Activated naive CD4-positive, alpha-beta T cell treated with anti-CD3 and anti-CD28 coated beads, Interleukin-2, amount 50 U/mL, for 24 hours (primary cell): ENCODE data around the gene LTB4R.

Experiments
- H3K27ac Mint-ChIP-seq: one replicate; pipeline ENCODE4 v1.8.0; 2021; ENCODE audit warnings: mild to moderate bottlenecking, mixed read lengths
- H3K27me3 Mint-ChIP-seq: one replicate; pipeline ENCODE4 v1.8.0; 2021; ENCODE audit warnings: mixed read lengths
- H3K36me3 Mint-ChIP-seq: one replicate; pipeline ENCODE4 v1.8.0; 2021; ENCODE audit warnings: mixed read lengths
- H3K4me1 Mint-ChIP-seq: one replicate; pipeline ENCODE4 v1.8.0; 2021; ENCODE audit warnings: mixed read lengths
- H3K4me3 Mint-ChIP-seq: one replicate; pipeline ENCODE4 v1.8.0; 2021; ENCODE audit warnings: mild to moderate bottlenecking, mixed read lengths
- H3K9me3 Mint-ChIP-seq: one replicate; pipeline ENCODE4 v1.8.0; 2021; ENCODE audit warnings: mixed read lengths

LTB4R gene

DNA sequence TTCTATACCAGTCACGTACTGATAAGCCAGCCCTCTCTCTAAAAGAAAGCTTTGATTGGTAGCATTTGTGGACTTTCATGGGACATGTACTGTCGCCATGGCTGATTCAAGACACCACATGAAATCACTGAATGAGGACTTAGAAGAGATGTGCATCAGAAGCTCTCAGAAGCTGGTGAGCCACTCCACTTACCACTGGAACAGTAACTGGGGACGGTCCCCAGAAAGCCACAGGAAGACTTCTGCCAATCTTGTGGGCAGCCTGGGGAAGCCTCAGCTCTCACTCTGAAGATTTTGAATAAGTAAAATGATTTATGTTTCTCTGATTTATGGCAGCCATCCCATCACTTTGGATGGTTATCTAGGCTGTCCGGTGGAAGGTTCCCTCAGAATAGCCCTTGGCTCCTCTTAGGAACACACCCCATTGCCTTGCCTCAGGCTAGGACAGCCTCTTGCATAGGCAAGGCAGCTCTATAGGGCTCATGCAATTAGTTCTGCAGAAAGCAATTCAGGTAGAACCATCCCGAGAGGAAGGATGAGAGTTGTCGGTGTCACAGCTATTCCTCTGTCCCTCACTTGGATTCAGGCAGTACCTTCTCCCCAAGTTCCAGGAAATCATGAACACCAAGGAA, 21.5 kb upstream of the LTB4R start:
- no peaks in the 10 kb centered on the region for H3K9me3 Mint-ChIP-seq

DNA sequence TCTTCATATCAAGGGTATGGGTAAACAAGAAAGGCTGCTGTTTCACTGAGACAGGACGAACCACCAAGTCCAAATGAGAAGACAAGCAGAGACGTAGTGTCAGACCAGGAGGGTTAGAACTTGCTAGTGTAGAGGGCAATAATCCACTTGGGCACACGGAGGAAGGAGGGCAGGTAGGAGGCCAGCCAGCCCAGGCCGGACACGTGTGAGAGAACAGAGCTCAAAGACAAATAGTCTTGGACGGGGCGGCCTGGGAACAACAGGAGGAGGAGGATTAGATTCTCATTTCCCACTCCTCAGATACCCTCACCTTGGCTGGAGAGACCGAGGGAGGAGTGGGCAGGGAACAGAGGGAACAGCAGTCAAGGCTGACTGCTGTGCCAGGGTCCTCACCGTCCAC, 20.6 kb upstream of the LTB4R start:
- no peaks in the 10 kb centered on the region for H3K27me3 Mint-ChIP-seq
- peaks cover 13% of the 10 kb centered on the region for H3K4me1 Mint-ChIP-seq
- H3K4me3 Mint-ChIP-seq = no peak overlapping the region
- peaks cover 16% of the 10 kb centered on the region for H3K36me3 Mint-ChIP-seq
- peak overlapping the region; percentile 38 for H3K27ac Mint-ChIP-seq
- no peaks in the 10 kb centered on the region for H3K9me3 Mint-ChIP-seq

More for the DNA sequence above, 21.5 kb upstream of the LTB4R start:
- Mint-ChIP-seq H3K4me1 (peaks cover 13% of the 10 kb centered on the region), H3K4me3 (no peak overlapping the region), H3K27ac (no peak overlapping the region), H3K36me3 (peaks cover 16% of the 10 kb centered on the region), H3K27me3 (no peaks in the 10 kb centered on the region)

DNA sequence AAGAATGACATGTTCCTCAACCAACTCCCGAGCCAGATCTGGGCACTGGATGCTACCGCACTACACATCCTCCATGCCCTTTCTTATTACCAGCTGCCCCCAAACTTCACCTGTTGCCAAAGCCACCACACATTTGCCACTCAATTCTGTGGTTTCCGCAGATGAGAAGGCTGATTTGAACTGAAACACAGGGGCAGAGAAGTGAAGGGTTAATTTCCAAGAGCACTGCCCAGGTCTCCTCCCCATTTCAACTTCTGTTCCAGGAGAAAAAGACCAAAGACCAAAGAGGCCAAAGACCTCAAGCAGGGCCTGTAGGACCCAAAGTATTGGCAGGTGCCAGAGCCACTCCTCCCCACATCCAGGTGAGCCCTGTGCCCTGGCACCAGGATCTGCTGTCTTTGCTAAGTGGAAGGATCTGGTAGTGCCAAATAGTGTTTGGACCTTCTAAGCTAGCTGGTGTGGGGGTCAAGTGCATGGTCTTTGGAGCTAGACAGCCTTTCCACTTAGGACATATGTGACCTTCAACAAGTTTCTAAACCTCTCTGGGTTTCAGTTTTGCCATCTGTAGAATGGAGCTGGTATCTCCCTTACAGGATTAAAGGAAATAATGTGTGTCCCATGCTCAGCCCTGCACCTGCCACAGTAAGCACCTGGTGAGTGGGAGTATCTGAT, 19.7 kb upstream of the LTB4R start:
- Mint-ChIP-seq H3K36me3 (peaks cover 20% of the 10 kb centered on the region), H3K4me3 (no peak overlapping the region), H3K27me3 (no peaks in the 10 kb centered on the region), H3K4me1 (peaks cover 21% of the 10 kb centered on the region), H3K27ac (no peak overlapping the region), H3K9me3 (no peaks in the 10 kb centered on the region)

DNA sequence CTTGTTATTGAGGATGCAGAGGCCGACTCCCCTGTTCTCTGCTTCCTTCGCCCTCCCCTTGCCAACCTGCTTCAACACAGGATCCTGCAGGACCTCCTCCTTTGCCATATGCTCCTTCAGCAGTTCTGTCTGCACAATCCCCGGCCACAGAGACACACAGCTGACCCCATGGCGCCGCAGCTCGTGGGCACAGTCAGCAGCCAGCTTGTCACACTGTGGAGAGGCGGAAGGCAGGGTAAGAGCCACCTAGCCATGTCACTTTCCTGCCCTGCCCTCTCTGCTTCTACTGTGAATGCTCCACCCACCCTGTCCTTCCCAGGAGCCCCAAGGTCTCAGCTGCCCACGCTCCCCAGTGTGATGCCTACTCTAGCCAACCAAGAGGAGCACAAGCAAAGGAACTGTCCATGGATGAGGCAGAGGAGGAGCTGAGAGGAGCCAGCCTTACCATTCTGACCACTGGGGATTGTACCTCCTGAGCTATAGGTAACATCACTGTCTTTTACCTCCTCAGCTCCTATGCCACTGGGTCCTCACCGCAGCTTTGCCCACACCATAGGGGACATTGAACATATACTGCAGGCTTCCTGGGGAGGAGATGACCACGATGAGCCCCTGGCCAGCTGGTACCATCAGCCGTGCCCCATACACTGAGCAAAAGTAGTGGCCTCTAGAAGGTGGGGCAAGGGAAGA, 19.0 kb upstream of the LTB4R start:
- H3K4me1 Mint-ChIP-seq = peaks cover 28% of the 10 kb centered on the region
- no peak overlapping the region for H3K4me3 Mint-ChIP-seq
- H3K27me3 Mint-ChIP-seq = no peaks in the 10 kb centered on the region
- H3K36me3 Mint-ChIP-seq = peaks cover 22% of the 10 kb centered on the region
- no peak overlapping the region for H3K27ac Mint-ChIP-seq
- H3K9me3 Mint-ChIP-seq = no peaks in the 10 kb centered on the region

DNA sequence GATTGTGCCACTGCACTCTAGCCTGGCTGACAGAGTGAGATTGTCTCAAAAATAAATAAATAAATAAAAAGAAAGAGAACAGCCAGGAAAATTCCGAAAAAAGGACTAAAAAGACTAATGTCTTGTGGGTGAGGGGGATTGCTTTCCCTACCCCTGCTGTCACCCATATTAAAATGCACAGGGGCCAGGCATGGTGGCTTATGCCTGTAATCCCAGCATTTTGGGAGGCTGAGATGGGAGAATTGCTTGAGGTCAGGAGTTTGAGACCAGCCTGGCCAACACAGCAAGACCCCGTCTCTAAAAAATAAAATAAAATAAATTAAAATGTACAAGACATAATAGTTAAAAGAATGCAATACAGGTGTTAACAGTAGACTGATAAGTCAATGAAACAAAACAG, 17.8 kb upstream of the LTB4R start:
- Mint-ChIP-seq H3K9me3 (no peaks in the 10 kb centered on the region), H3K4me3 (no peak overlapping the region), H3K4me1 (peaks cover 35% of the 10 kb centered on the region), H3K27ac (no peak overlapping the region), H3K36me3 (peaks cover 22% of the 10 kb centered on the region), H3K27me3 (no peaks in the 10 kb centered on the region)

DNA sequence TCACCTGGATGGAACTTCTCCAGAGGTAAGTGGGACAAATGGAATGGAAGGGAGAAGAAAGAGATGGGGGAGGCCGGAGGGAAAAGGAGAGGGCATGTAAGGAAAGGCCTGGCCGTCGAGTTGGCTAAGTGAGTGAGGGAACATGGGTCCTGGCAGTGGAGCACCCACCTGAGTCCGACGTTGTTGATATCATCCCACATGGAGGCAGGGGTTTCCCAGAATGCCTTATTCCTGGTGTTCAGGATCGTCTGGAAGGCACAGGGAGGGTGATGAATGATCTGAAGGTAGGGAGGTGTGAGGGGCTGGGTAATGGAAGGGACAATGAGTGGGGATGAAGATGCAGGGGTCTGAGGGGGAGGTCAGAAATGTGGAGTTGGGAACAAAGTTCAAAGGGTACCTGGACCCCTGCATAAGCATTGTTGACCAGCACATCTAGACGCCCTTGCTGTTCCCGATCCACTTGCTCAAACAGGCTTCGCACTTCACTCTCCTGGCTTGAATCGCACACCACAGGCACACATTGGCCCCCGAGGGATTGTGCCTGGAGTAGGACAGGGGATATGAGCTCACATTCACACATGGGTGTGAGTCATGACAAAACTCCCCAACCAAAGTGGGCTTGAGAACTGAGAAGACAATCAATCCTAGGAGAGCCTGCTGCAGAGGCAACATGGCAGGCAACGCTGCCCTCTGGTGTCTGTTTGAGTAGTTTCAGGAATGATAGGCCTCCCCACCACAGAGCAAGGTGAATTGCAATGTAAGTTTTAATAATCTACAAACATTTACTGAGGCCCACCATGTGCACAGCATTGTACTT, 14.8 kb upstream of the LTB4R start:
- Mint-ChIP-seq H3K36me3 (peaks cover 12% of the 10 kb centered on the region), H3K9me3 (no peaks in the 10 kb centered on the region), H3K4me3 (peak overlapping the region; percentile 69), H3K4me1 (peaks cover 45% of the 10 kb centered on the region), H3K27me3 (no peaks in the 10 kb centered on the region), H3K27ac (peak overlapping the region; percentile 98)

DNA sequence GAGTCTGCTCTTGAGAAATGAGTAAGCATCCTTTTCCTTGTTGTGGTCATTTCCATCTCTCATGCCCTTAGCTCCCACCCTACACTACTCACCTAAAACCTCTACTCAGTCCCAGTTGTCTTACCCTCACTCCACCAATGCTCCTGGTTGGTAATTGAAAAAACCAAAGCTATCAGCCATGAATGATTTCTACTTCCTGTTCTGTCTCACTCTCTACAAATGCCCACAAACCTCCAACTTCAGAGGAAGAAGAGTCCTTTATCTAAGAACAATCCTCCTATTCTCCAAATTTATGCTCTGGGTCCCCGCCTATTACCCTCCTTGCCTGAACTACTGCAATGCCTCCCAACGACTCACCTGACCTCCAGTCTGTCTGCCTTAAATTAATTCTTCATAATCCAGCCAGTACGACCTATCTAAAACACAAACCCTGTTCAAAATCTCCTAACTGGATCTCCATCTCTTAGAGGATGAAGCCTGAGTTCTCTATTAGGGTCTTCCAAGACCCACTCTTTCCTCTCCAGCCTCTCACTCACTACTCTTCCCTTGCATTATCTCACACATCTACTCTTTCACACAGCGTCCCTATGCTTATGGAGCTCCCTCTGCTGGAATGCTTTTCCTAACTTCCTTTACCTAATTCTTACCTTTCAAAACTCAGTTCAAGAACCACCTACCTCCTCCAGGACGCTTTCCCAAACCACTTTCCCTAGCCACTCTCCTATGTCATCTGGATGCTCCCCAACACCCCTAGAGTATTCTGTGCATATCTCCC, 13.9 kb upstream of the LTB4R start:
- Mint-ChIP-seq H3K4me1 (peaks cover 46% of the 10 kb centered on the region), H3K27me3 (no peaks in the 10 kb centered on the region), H3K36me3 (peaks cover 11% of the 10 kb centered on the region), H3K4me3 (peak overlapping the region; percentile 67), H3K9me3 (no peaks in the 10 kb centered on the region), H3K27ac (peak overlapping the region; percentile 73)

DNA sequence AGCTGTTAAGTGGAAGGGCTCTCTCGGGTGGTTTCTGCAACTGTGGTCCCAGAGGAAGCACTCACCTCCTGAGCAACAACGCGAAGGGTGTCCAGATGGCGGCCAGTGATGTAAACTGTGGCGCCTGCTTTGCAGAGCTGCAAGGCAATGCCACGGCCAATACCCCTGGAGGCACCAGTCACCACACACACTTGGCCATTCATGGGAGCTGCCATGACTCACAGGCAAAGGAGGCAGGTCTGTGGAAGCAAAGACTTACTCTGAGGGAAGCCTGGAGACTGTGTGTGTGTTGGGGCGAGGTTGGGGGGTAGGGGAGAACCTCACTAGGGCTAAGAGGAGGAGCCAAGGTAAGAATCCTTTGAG, 12.4 kb upstream of the LTB4R start:
- peak overlapping the region; percentile 80 for H3K27ac Mint-ChIP-seq
- peaks cover 13% of the 10 kb centered on the region for H3K36me3 Mint-ChIP-seq
- H3K27me3 Mint-ChIP-seq = no peaks in the 10 kb centered on the region
- H3K9me3 Mint-ChIP-seq = no peaks in the 10 kb centered on the region
- peak overlapping the region; percentile 97 for H3K4me3 Mint-ChIP-seq
- peaks cover 46% of the 10 kb centered on the region for H3K4me1 Mint-ChIP-seq

DNA sequence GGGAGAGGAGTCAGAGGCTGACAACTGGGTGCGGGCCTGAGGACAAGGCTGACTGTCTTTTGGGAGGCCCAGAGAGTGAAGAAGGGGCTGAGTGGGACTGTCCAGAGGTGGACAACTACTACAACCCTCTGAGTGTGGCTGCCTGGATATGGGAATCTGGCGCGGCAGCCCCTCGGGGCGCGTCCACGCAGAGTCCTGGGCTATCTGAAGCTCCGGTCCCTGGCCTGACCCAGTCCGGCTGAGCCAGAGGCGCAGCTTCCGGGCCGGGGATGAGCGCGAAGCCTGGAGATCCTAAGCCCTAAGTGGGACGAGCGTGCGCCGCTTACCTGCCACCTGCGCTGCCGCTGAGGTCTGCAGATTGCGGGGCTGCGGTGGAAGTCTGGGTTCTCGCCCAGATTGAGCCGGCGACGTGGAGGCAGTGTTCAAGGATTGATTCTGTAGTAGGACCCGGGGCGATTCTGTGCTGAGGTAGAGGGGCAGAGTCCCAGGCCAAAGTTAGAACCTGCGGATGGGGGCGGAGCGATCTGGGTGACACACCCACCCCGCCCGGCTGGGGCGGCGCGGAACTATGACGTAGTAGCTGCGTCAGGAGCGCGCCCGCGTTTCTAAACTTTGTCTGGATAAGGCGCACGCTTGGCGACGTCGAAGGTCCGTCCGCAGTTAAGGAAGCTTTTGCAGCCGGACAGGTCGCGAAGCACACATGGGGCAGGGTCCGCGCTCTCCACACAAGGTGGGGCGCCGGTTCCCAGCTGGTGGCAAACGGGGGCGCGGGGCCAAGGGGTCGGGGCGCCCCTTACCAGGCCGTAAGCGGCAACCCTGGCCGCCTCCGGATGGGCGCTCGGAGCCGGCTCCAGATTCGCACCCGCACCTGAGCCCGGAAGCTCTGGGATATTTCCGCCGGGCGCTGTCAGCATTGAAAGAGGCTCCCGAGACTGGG, 11.8 kb upstream of the LTB4R start, which contains the start of the genes DHRS1 and NOP9:
Gene DHRS1 (minus strand): TSS at position 526 of the 937 bp plus-strand sequence. CDS start 674 bp downstream, outside the sequence.
Gene NOP9 (plus strand): TSS at position 596 of the 937 bp plus-strand sequence. CDS start 105 bp downstream, at position 701.
- Mint-ChIP-seq H3K4me1 (peaks cover 46% of the 10 kb centered on the region), H3K27me3 (no peaks in the 10 kb centered on the region), H3K27ac (peak within 1 kb of the TSS; percentile 97), H3K9me3 (no peaks in the 10 kb centered on the region), H3K4me3 (peak within 1 kb of the TSS; percentile 97), H3K36me3 (peaks cover 18% of the 10 kb centered on the region)

DNA sequence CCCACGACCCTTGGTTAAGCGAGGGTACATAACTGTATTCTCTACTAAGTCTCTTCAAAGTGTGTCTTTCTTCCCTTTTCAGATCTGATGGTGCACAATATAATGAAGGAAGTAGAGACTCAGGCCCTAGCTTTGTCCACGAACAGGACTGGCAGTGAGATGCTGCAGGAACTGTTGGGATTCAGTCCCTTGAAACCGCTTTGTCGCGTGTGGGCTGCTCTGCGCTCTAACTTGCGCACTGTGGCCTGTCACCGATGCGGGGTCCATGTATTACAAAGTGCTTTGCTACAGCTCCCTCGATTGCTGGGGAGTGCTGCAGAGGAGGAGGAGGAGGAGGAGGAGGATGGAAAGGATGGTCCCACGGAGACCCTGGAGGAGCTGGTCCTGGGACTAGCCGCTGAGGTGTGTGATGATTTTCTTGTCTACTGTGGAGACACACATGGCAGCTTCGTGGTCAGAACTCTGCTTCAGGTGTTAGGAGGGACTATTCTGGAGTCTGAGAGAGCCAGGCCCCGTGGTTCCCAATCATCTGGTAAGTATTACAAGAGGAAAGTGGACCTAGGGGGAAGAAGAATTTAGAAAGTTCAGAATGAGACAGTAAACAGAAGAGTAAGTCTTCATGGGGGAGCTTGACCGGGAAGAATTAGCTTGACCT, 10.8 kb upstream of the LTB4R start:
- H3K27me3 Mint-ChIP-seq = no peaks in the 10 kb centered on the region
- peak overlapping the region; percentile 62 for H3K27ac Mint-ChIP-seq
- H3K4me1 Mint-ChIP-seq = peaks cover 46% of the 10 kb centered on the region
- H3K36me3 Mint-ChIP-seq = peaks cover 23% of the 10 kb centered on the region
- H3K9me3 Mint-ChIP-seq = no peaks in the 10 kb centered on the region
- H3K4me3 Mint-ChIP-seq = peak overlapping the region; percentile 97

DNA sequence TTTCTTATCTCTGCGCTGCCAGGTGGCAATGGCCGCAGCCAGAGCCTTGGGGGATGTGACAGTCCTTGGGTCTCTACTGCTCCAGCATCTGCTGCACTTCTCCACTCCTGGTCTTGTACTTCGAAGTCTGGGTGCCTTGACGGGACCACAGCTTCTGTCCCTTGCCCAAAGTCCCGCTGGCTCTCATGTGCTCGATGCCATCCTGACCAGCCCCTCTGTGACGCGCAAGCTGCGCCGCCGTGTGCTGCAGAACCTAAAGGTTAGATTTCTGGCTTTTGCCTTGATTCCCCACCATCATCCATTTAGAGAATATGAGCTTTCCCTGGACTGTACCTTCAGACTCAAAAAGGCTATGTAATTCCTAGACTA, 7.3 kb upstream of the LTB4R start:
- H3K27me3 Mint-ChIP-seq = no peaks in the 10 kb centered on the region
- peaks cover 36% of the 10 kb centered on the region for H3K4me1 Mint-ChIP-seq
- H3K27ac Mint-ChIP-seq = no peak overlapping the region
- H3K9me3 Mint-ChIP-seq = no peaks in the 10 kb centered on the region
- H3K4me3 Mint-ChIP-seq = no peak overlapping the region
- H3K36me3 Mint-ChIP-seq = peaks cover 25% of the 10 kb centered on the region

DNA sequence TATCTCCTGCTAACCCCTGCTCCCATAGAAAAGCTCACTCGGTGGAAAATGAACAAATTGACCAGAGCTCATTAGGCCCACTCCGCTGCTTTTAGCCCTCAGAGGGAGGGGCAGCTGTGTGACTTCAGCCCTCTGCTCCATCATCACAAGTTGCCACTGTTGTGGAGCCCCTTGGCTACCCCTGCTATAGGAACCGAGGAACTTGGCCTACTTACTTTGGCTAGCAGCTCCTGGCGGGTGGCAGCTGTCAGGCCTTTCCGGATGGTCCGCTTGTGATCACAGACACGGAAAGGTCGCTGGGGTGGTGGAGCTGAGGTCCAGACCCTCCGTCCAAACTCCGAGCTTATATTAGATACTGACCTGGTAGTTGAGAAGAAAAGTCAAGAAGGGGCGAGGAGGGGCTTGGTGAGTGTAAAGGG, 4.1 kb upstream of the LTB4R start:
- peaks cover 40% of the 10 kb centered on the region for H3K4me1 Mint-ChIP-seq
- H3K4me3 Mint-ChIP-seq = no peak overlapping the region
- H3K27me3 Mint-ChIP-seq = no peaks in the 10 kb centered on the region
- no peaks in the 10 kb centered on the region for H3K9me3 Mint-ChIP-seq
- no peak overlapping the region for H3K27ac Mint-ChIP-seq
- peaks cover 24% of the 10 kb centered on the region for H3K36me3 Mint-ChIP-seq

DNA sequence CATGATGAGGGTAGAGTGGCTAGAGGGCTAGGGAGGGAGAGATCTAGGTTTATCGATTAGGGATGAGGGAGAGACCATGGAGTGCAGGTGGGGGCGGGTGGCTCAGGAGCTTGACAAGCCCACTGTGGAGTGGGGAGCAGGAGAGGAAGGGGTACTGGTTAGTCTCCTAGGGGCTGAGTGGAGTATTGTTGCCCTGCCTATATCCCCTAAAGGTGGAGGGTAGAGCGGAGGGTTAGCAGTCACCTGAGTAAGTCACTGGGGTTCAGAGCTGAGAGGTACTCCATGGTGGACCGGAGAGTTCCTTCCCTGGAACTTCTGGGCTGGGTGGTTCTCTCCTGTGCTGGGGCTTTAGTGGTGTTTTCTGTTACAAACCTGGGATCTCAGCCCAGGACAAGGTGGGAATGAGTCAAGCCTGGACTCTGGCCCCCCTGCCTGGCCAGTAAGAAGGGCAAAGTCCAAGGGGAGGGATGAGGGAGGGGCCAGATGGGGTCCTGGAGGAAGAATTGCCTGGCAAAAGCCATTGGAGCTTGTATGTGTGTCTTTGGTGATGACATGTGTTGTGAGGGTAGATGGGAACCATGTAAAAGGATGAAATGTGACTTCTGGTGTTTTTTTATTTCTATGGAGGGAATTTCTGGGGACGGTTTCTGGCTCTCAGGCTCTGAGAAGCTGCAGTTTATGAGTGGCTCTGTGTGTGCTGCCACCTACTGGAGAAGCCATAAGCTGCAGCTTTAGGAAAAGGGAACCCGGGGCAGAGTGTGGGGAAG, 3.5 kb upstream of the LTB4R start, which contains the start of gene CIDEB:
Gene CIDEB (minus strand): TSS at position 403 of the 767 bp plus-strand sequence. CDS start 119 bp downstream, at position 284.
- Mint-ChIP-seq H3K9me3 (no peaks in the 10 kb centered on the region), H3K4me1 (peaks cover 46% of the 10 kb centered on the region), H3K36me3 (peaks cover 24% of the 10 kb centered on the region), H3K4me3 (peak within 1 kb of the TSS; percentile 6), H3K27ac (peak within 1 kb of the TSS; percentile 31), H3K27me3 (no peaks in the 10 kb centered on the region)
